Colonic mucosa (tissue), 4 donors: ENCODE measurements around the gene CAMK1D. TPM values are rescaled to one million over a fixed set of nuclear protein-coding genes. Genes with fewer than 3 reads are reported as not detected.

Source experiments
- DNase-seq: peaks from one replicate; pipeline ENCODE4 v3.0.0-alpha.2; 2020
- H3K27ac ChIP-seq: fragments of 200-600 bp; one replicate; pipeline ENCODE4 v1.8.0; 2021
- H3K27me3 ChIP-seq: fragments of 200-600 bp; one replicate; pipeline ENCODE4 v1.8.0; 2021
- H3K36me3 ChIP-seq: fragments of 200-600 bp; one replicate; pipeline ENCODE4 v1.8.0; 2021
- H3K4me1 ChIP-seq: fragments of 200-600 bp; one replicate; pipeline ENCODE4 v1.8.0; 2021; ENCODE audit warnings: mild to moderate bottlenecking
- H3K4me3 ChIP-seq: fragments of 200-600 bp; one replicate; pipeline ENCODE4 v1.8.0; 2021
- H3K9ac ChIP-seq, 2 donors: one replicate each; pipeline ENCODE4 v1.7.0; 2013; ENCODE audit warnings: control low read depth in 2 of 2, low read depth in 2 of 2, low read length in 2 of 2
- H3K9me3 ChIP-seq: fragments of 200-600 bp; one replicate; pipeline ENCODE4 v1.8.0; 2021
- intact Hi-C: fragments of 100-400 bp; cut with DNase I; formaldehyde crosslinking; loops from one replicate; pipeline ENCODE4 v1.14.1; 2022
- total RNA-seq, 2 donors: library from RNA; stranded (reverse); fragmentation: NEBNext Ultra II Directional in 1 of 2; extraction: Animal tissue kit (Norgen Biotek cat#: 25700) in 1 of 2; gene quantifications; one replicate each; pipeline ENCODE4 v1.2.1, GENCODE V29; 2021
- TF ChIP-seq, protein P1 (sequence below): fragments of 200-600 bp; IDR thresholded peaks from one replicate; pipeline ENCODE4 v1.8.0; 2022; ENCODE audit warnings: antibody characterized with exemption, mild to moderate bottlenecking
- donor health status: healthy.
- donor health status: DM: no; HTN: no; CAD: no.
- donor health status: DM: no; HTN: no; CAD: no.

Gene CAMK1D
- total RNA-seq, 2 donors from 2014 or later = 21.3 to 29.7 TPM

DNA sequence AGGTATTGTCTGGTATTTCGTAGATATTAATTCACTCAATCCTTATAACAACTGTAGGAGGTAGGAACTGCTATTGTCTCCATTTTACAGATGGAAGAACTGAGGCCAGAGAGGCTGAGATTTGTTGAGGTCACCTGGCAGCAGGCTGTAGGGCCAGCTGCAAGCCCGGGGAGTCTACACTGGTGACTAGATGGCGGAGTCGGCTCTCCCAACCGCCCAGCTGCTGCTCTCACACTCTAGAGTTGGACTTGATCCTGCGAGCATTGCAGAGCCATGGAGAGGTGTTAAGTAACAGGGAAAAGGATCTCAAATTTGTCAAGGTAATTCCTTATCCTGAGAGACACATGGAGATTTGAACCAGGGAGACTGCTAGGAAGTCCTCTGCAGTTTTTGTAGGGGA is 124.1 kb downstream of the CAMK1D start:
- peak overlapping the region; percentile 32 for H3K27ac ChIP-seq
- H3K36me3 ChIP-seq = no peaks in the 10 kb centered on the region
- intact Hi-C loops = no loop called here
- no peak overlapping the region for H3K9ac ChIP-seq
- H3K9me3 ChIP-seq = no peaks in the 10 kb centered on the region
- H3K4me3 ChIP-seq = no peak overlapping the region
- TF ChIP-seq, protein P1, sequence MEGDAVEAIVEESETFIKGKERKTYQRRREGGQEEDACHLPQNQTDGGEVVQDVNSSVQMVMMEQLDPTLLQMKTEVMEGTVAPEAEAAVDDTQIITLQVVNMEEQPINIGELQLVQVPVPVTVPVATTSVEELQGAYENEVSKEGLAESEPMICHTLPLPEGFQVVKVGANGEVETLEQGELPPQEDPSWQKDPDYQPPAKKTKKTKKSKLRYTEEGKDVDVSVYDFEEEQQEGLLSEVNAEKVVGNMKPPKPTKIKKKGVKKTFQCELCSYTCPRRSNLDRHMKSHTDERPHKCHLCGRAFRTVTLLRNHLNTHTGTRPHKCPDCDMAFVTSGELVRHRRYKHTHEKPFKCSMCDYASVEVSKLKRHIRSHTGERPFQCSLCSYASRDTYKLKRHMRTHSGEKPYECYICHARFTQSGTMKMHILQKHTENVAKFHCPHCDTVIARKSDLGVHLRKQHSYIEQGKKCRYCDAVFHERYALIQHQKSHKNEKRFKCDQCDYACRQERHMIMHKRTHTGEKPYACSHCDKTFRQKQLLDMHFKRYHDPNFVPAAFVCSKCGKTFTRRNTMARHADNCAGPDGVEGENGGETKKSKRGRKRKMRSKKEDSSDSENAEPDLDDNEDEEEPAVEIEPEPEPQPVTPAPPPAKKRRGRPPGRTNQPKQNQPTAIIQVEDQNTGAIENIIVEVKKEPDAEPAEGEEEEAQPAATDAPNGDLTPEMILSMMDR = no peak
- H3K4me1 ChIP-seq = no peaks in the 10 kb centered on the region
- no peak for DNase-seq
- no peaks in the 10 kb centered on the region for H3K27me3 ChIP-seq

DNA sequence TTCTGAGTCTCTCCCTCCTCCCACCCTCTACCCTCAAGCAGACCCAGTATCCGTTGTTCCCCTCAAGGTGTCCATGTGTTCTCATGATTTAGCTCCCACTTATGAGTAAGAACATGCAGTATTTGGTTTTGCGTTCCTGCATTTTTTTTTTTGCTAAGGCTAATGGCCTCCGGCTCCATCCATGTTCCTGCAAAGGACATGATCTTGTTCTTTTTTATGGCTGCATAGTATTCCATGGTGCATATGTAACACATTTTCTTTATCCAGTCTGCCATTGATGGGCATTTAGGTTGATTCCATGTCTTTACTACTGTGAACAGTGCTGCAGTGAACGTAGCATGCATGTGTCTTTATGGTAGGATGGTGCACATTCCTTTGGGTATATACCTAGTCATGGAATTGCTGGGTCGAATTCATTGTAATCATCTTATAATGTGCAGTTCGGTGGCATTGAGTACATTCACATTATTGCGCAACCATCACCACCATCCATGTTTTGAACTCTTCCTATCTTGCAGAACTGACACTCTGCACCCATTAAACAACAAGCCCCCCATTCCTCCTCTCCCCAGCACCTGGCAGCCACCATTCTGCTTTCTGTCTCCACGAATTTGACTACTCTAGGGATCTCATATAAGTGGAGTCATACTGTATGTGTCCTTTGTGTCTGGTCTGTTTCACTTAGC is 125.5 kb downstream of the CAMK1D start:
- H3K9ac ChIP-seq = no peak overlapping the region
- no peak overlapping the region for H3K27ac ChIP-seq
- DNase-seq = no peak
- H3K4me1 ChIP-seq = no peaks in the 10 kb centered on the region
- H3K4me3 ChIP-seq = no peak overlapping the region
- intact Hi-C loops = no loop called here
- H3K9me3 ChIP-seq = no peaks in the 10 kb centered on the region
- TF ChIP-seq, protein P1 = no peak
- H3K36me3 ChIP-seq = no peaks in the 10 kb centered on the region
- no peaks in the 10 kb centered on the region for H3K27me3 ChIP-seq

GRCh38 chr10:12476656-12477055 is 127.3 kb downstream of the CAMK1D start:
- TF ChIP-seq, protein P1 = no peak
- no peaks in the 10 kb centered on the region for H3K27me3 ChIP-seq
- no peak overlapping the region for H3K9ac ChIP-seq
- H3K4me1 ChIP-seq = no peaks in the 10 kb centered on the region
- H3K27ac ChIP-seq = no peak overlapping the region
- H3K4me3 ChIP-seq = no peak overlapping the region
- H3K9me3 ChIP-seq = no peaks in the 10 kb centered on the region
- intact Hi-C loops = no loop called here
- no peaks in the 10 kb centered on the region for H3K36me3 ChIP-seq
- DNase-seq = no peak

DNA sequence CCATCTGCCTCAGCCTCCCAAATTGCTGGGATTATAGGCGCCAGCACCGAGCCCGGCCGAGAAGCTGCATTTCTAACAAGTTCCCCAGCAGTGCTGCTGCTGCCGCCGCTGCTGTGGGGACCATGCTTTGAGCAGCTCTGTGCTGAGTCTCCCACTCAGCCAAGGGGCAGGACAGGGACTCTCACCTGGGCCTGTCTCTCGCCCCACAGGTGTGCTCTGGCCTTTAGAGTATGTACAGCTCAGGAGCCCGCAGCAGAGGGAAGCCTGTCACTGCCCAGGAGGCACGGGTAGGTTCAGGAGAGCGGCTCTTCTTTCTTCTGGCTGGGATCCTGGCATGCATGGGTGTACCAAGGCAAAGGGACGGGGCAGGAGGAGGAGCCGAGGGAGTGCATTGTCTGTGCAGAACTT is 130.1 kb downstream of the CAMK1D start:
- Histone ChIP-seq H3K27me3 (no peaks in the 10 kb centered on the region), H3K9ac (no peak overlapping the region), H3K4me3 (no peak overlapping the region), H3K36me3 (no peaks in the 10 kb centered on the region), H3K9me3 (no peaks in the 10 kb centered on the region), H3K4me1 (no peaks in the 10 kb centered on the region), H3K27ac (no peak overlapping the region)
- peak; percentile 40 for DNase-seq
- TF ChIP-seq, protein P1 = no peak
- intact Hi-C loops = no loop called here

GRCh38 chr10:12479924-12480323 is 130.6 kb downstream of the CAMK1D start:
- Histone ChIP-seq H3K27ac (no peak overlapping the region), H3K9ac (no peak overlapping the region), H3K36me3 (no peaks in the 10 kb centered on the region), H3K9me3 (no peaks in the 10 kb centered on the region), H3K4me1 (peaks cover under 1% of the 10 kb centered on the region), H3K4me3 (no peak overlapping the region), H3K27me3 (no peaks in the 10 kb centered on the region)
- TF ChIP-seq, protein P1 = no peak
- DNase-seq = no peak
- intact Hi-C loops = no loop called here
